ENCODE data around the gene DCST1. TPM values are rescaled to one million over a fixed set of nuclear protein-coding genes. Genes with fewer than 3 reads are reported as not detected.

Gene DCST1
- total RNA-seq, 1 experiment from 2014 or later = not detected

GRCh38 chr1:155091071-155092051 lies 57.7 kb downstream of the DCST1 start:
- peaks cover 13% of the 10 kb centered on the region for H3K4me1 ChIP-seq (ENCODE audit: insufficient read depth, low read length)
- peak overlapping the region; percentile 80 for H3K4me2 ChIP-seq (ENCODE audit: low read length)
- H4K20me1 ChIP-seq (ENCODE audit: low read length) = no peaks in the 10 kb centered on the region
- no peak for TF ChIP-seq EZH2 (IDR thresholded peaks at IDR 0.05; ENCODE audit: low read length, unreplicated experiment)
- TF ChIP-seq EZH2phosphoT487 (IDR thresholded peaks at IDR 0.05; ENCODE audit: borderline replicate concordance, low read length) = no peak
- peak; percentile 99 for TF ChIP-seq CTCF (conservative IDR thresholded peaks at IDR 0.05; ENCODE audit: low read depth, low read length)
- peak overlapping the region; percentile 45 for H3K4me3 ChIP-seq (ENCODE audit: low read length)
- no peaks in the 10 kb centered on the region for H3K9me3 ChIP-seq (ENCODE audit: low read length)
- no peaks in the 10 kb centered on the region for H3K9me2 ChIP-seq (replicated peaks; ENCODE audit: low read length)
- ChIA-PET CTCF (interaction anchor here (0.6 to 2.0 kb wide), 9 partner anchors 24 to 1747 kb away, joined by 3 to 57 read pairs (median 5); partner anchors contain the start of gene KRTCAP2), POLR2A (ENCODE audit: unreplicated experiment) (interaction anchor here (0.7 kb wide), 1 partner anchor 48 kb away, joined by 4 read pairs; no protein-coding TSS in a partner anchor)
- intact Hi-C loops (cut with micrococcal nuclease) = loop anchor here (1.0 kb wide), 1 partner anchor 76 kb away; no protein-coding TSS in a partner anchor
- H3K27me3 ChIP-seq (ENCODE audit: low read length) = no peaks in the 10 kb centered on the region
- ATAC-seq = peak; percentile 72
- peak; percentile 93 for DNase-seq
- peak overlapping the region; percentile 97 for H2AFZ ChIP-seq (ENCODE audit: low read length)
- peak overlapping the region; percentile 23; the same call in 1 of the 2 replicates for H3K9ac ChIP-seq (ENCODE audit: low read length)
- H3K27ac ChIP-seq (ENCODE audit: low read length) = no peak overlapping the region
- H3K79me2 ChIP-seq (ENCODE audit: low read length) = no peaks in the 10 kb centered on the region
- H3K36me3 ChIP-seq (ENCODE audit: low read depth, low read length) = no peaks in the 10 kb centered on the region
- no TSS peak for BruUV-seq (replicated peaks)
- no peaks in the 10 kb centered on the region for H3F3A ChIP-seq (ENCODE audit: low read length, unreplicated experiment)

GRCh38 chr1:155092131-155092530 lies 58.5 kb downstream of the DCST1 start:
- BruUV-seq (replicated peaks) = no TSS peak
- CTCF ChIA-PET = interaction anchor here (0.6 to 2.0 kb wide), 8 partner anchors 33 to 459 kb away, joined by 3 to 57 read pairs (median 5); partner anchors contain the start of gene KRTCAP2

More at GRCh38 chr1:155092131-155092530, 58.5 kb downstream of the DCST1 start:
- H3K27ac ChIP-seq (ENCODE audit: low read length) = no peak overlapping the region
- H3K27me3 ChIP-seq (ENCODE audit: low read length) = no peaks in the 10 kb centered on the region
- no peaks in the 10 kb centered on the region for H3K79me2 ChIP-seq (ENCODE audit: low read length)
- H3K9me2 ChIP-seq (replicated peaks; ENCODE audit: low read length) = no peaks in the 10 kb centered on the region
- intact Hi-C loops (cut with micrococcal nuclease) = no loop called here
- no peaks in the 10 kb centered on the region for H3K36me3 ChIP-seq (ENCODE audit: low read depth, low read length)
- H3K4me3 ChIP-seq (ENCODE audit: low read length) = no peak overlapping the region
- no peak overlapping the region for H3K9ac ChIP-seq (ENCODE audit: low read length)
- POLR2A ChIA-PET (ENCODE audit: unreplicated experiment) = no interaction called here
- no peak for DNase-seq
- no peaks in the 10 kb centered on the region for H4K20me1 ChIP-seq (ENCODE audit: low read length)
- H3F3A ChIP-seq (ENCODE audit: low read length, unreplicated experiment) = no peaks in the 10 kb centered on the region
- H2AFZ ChIP-seq (ENCODE audit: low read length) = no peak overlapping the region
- H3K9me3 ChIP-seq (ENCODE audit: low read length) = no peaks in the 10 kb centered on the region
- no peak overlapping the region for H3K4me2 ChIP-seq (ENCODE audit: low read length)
- TF ChIP-seq EZH2phosphoT487 (IDR thresholded peaks at IDR 0.05; ENCODE audit: borderline replicate concordance, low read length) = no peak
- TF ChIP-seq CTCF (conservative IDR thresholded peaks at IDR 0.05; ENCODE audit: low read depth, low read length) = no peak
- TF ChIP-seq EZH2 (IDR thresholded peaks at IDR 0.05; ENCODE audit: low read length, unreplicated experiment) = no peak
- H3K4me1 ChIP-seq (ENCODE audit: insufficient read depth, low read length) = peaks cover 9% of the 10 kb centered on the region
- ATAC-seq = no peak
